ENCODE measurements around the gene TRIM46.
"Not testable (repeated sequence)": the region's sequence is repeated elsewhere in the genome, so short reads cannot be mapped to it uniquely, and the experiment has no call there.

TRIM46 gene

DNA sequence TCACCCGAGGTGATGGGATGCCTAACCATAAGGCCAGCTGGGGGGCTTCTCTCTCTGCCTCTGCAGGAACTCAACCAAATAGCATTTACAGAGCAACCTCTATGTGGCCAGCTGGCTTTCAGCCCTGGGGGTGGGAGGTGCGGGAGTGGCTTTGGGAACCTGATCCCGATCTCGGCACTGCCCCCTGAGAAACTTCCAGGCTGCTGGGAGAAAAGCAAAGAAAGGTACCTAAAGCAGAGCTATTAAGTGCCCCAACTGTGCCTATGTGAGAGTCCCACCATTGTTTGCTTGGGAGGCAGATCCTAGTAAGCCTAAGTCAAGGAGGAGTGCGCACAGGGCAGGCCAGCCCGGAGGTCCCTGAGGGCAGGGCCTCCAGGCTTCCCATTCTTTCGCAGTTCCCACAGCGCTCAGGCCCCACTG is 7.6 kb upstream of the TRIM46 start:
- H3K36me3 ChIP-seq (ENCODE audit: insufficient read depth) = no peaks in the 10 kb centered on the region; the same call in 1 of the 2 replicates
- H2AFZ ChIP-seq (ENCODE audit: low read depth) = no peak overlapping the region
- H3K4me1 ChIP-seq (ENCODE audit: low read depth, poor library complexity, severe bottlenecking) = peaks cover 7% of the 10 kb centered on the region
- H4K20me1 ChIP-seq (ENCODE audit: insufficient read depth) = no peaks in the 10 kb centered on the region
- no peak overlapping the region for H3K27ac ChIP-seq
- H3K9ac ChIP-seq = no peak overlapping the region
- no peaks in the 10 kb centered on the region for H3K79me2 ChIP-seq (ENCODE audit: insufficient read depth, low read depth)
- no peaks in the 10 kb centered on the region for H3K27me3 ChIP-seq (ENCODE audit: insufficient read depth, low read depth)
- H3K4me3 ChIP-seq (IDR thresholded peaks at IDR 0.05; ENCODE audit: insufficient read depth, low read depth, low read length) = no peak overlapping the region
- H3K4me2 ChIP-seq = no peak overlapping the region
- TF ChIP-seq, protein P1, sequence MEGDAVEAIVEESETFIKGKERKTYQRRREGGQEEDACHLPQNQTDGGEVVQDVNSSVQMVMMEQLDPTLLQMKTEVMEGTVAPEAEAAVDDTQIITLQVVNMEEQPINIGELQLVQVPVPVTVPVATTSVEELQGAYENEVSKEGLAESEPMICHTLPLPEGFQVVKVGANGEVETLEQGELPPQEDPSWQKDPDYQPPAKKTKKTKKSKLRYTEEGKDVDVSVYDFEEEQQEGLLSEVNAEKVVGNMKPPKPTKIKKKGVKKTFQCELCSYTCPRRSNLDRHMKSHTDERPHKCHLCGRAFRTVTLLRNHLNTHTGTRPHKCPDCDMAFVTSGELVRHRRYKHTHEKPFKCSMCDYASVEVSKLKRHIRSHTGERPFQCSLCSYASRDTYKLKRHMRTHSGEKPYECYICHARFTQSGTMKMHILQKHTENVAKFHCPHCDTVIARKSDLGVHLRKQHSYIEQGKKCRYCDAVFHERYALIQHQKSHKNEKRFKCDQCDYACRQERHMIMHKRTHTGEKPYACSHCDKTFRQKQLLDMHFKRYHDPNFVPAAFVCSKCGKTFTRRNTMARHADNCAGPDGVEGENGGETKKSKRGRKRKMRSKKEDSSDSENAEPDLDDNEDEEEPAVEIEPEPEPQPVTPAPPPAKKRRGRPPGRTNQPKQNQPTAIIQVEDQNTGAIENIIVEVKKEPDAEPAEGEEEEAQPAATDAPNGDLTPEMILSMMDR (conservative IDR thresholded peaks at IDR 0.05; ENCODE audit: low read depth, low read length) = no peak

DNA sequence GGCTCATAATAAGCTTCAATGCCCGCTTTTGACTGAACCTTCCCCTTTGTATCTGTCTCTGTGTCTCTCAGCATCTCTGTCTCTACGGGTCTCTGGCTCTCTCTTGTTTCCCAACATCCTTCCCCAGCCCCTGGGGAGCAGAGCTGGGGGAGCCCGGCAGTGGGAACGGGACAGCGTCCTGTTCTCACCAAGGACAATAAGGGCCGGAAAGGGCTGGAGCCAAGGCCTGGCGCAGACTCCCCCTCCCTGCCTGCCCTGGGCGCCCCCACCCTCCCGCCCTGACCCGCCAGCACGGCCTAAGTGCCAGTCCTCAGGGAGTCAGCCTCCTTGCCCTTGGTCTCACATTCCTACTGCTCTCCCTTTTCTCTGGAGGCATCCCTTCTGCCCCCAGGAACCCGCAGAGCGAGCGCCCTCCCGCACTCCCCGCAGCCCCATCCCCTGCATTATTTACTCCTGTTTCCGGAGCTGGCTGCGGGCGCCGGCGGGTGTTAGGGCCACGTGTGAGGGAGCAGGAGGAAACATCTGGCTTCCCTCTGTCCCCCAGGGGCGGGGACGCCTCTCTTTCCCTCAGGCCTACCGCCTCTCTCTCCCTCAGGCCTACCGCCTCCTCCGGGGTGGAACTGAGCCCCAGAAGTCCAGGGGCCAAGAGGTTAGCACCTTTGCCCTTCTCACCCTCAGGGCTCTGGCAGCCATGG is 7.0 kb upstream of the TRIM46 start:
- TF ChIP-seq, protein P1 (conservative IDR thresholded peaks at IDR 0.05; ENCODE audit: low read depth, low read length) = no peak
- peaks cover 3% of the 10 kb centered on the region; the same call in 1 of the 2 replicates for H3K79me2 ChIP-seq (ENCODE audit: insufficient read depth, low read depth)
- H3K36me3 ChIP-seq (ENCODE audit: insufficient read depth) = no peaks in the 10 kb centered on the region; the same call in 1 of the 2 replicates
- no peak overlapping the region for H3K4me2 ChIP-seq
- no peaks in the 10 kb centered on the region for H4K20me1 ChIP-seq (ENCODE audit: insufficient read depth)
- peaks cover 11% of the 10 kb centered on the region for H3K4me1 ChIP-seq (ENCODE audit: low read depth, poor library complexity, severe bottlenecking)
- H3K4me3 ChIP-seq (IDR thresholded peaks at IDR 0.05; ENCODE audit: insufficient read depth, low read depth, low read length) = no peak overlapping the region
- H3K9ac ChIP-seq = no peak overlapping the region
- H3K27ac ChIP-seq = no peak overlapping the region
- H2AFZ ChIP-seq (ENCODE audit: low read depth) = peak overlapping the region; percentile 12; the same call in 1 of the 2 replicates
- H3K27me3 ChIP-seq (ENCODE audit: insufficient read depth, low read depth) = no peaks in the 10 kb centered on the region

GRCh38 chr1:155167166-155168104 is 6.2 kb upstream of the TRIM46 start:
- H3K79me2 ChIP-seq (ENCODE audit: insufficient read depth, low read depth) = peaks cover 11% of the 10 kb centered on the region
- peak overlapping the region; percentile 90 for H3K4me3 ChIP-seq (IDR thresholded peaks at IDR 0.05; ENCODE audit: insufficient read depth, low read depth, low read length)
- H3K27me3 ChIP-seq (ENCODE audit: insufficient read depth, low read depth) = no peaks in the 10 kb centered on the region
- no peak overlapping the region for H3K27ac ChIP-seq
- H4K20me1 ChIP-seq (ENCODE audit: insufficient read depth) = no peaks in the 10 kb centered on the region
- peak overlapping the region; percentile 46 for H3K4me2 ChIP-seq
- H3K4me1 ChIP-seq (ENCODE audit: low read depth, poor library complexity, severe bottlenecking) = peaks cover 19% of the 10 kb centered on the region
- TF ChIP-seq, protein P1 (conservative IDR thresholded peaks at IDR 0.05; ENCODE audit: low read depth, low read length) = peak; percentile 100
- peak overlapping the region; percentile 47 for H2AFZ ChIP-seq (ENCODE audit: low read depth)
- H3K36me3 ChIP-seq (ENCODE audit: insufficient read depth) = no peaks in the 10 kb centered on the region; the same call in 1 of the 2 replicates
- no peak overlapping the region for H3K9ac ChIP-seq

GRCh38 chr1:155168105-155168445 is 5.6 kb upstream of the TRIM46 start:
- H3K36me3 ChIP-seq (ENCODE audit: insufficient read depth); H3K9ac ChIP-seq; H4K20me1 ChIP-seq (ENCODE audit: insufficient read depth); H3K27ac ChIP-seq; H3K27me3 ChIP-seq (ENCODE audit: insufficient read depth, low read depth): not testable (repeated sequence)
- TF ChIP-seq, protein P1 (conservative IDR thresholded peaks at IDR 0.05; ENCODE audit: low read depth, low read length) = peak; percentile 76
- Histone ChIP-seq H2AFZ (ENCODE audit: low read depth) (peak overlapping the region; percentile 47; the same call in 1 of the 2 replicates), H3K4me1 (ENCODE audit: low read depth, poor library complexity, severe bottlenecking) (peaks cover 20% of the 10 kb centered on the region), H3K4me2 (peak overlapping the region; percentile 46; the same call in 1 of the 2 replicates), H3K79me2 (ENCODE audit: insufficient read depth, low read depth) (peaks cover 18% of the 10 kb centered on the region), H3K4me3 (IDR thresholded peaks at IDR 0.05; ENCODE audit: insufficient read depth, low read depth, low read length) (peak overlapping the region; percentile 90)
